ENCODE data around the gene XXYLT1.

Gene XXYLT1

GRCh38 chr3:195129644-195130492 lies 141.1 kb downstream of the XXYLT1 start:
- no peak for TF ChIP-seq CTCF (IDR thresholded peaks at IDR 0.05; ENCODE audit: insufficient read depth, low read depth, low read length, missing control alignments)
- DNase-seq (ENCODE audit: low read depth): peak; percentile 68
- no peak overlapping the region for H3K4me3 ChIP-seq (ENCODE audit: low read length)

DNA sequence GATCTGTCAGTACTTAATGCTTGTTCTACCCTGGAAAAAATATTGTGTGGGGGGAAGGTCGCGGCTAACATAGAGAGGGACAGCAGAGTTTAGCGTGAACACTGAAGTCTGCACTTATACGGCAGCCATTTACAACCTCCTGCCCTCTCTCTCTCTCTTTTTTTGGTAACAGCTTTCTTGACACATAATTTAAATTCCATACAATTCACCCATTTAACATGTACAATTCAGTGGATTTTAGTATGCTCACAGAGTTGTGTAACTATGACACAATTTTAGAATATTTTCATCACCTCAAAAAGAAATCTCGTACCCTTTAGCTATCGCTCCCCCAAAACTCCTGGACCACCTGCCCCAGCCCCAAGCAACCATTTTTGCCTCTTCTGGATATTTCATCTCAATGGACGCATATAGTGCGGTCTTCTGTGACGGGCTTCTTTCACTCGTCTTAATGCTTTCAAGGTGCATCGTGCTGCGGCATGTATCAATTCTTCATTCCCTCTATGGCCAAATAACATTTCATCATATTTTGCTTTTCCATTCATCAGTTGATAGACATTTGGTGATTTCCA lies 141.8 kb downstream of the XXYLT1 start:
- no peak for TF ChIP-seq CTCF (IDR thresholded peaks at IDR 0.05; ENCODE audit: insufficient read depth, low read depth, low read length, missing control alignments)
- H3K4me3 ChIP-seq (ENCODE audit: low read length): no peak overlapping the region
- DNase-seq (ENCODE audit: low read depth): no peak

GRCh38 chr3:195128255-195129071 lies 142.5 kb downstream of the XXYLT1 start:
- DNase-seq (ENCODE audit: low read depth): no peak
- TF ChIP-seq CTCF (IDR thresholded peaks at IDR 0.05; ENCODE audit: insufficient read depth, low read depth, low read length, missing control alignments): no peak
- no peak overlapping the region for H3K4me3 ChIP-seq (ENCODE audit: low read length)

- TF ChIP-seq CTCF (IDR thresholded peaks at IDR 0.05; ENCODE audit: insufficient read depth, low read depth, low read length, missing control alignments): no peak
- no peak for DNase-seq (ENCODE audit: low read depth)
Measured at GRCh38 chr3:195126056-195126605, 144.8 kb downstream of the XXYLT1 start.

GRCh38 chr3:195125646-195126045 lies 145.3 kb downstream of the XXYLT1 start:
- no peak overlapping the region for H3K4me3 ChIP-seq (ENCODE audit: low read length)
- no peak for DNase-seq (ENCODE audit: low read depth)
- no peak for TF ChIP-seq CTCF (IDR thresholded peaks at IDR 0.05; ENCODE audit: insufficient read depth, low read depth, low read length, missing control alignments)

More at GRCh38 chr3:195126056-195126605, 144.8 kb downstream of the XXYLT1 start:
- H3K4me3 ChIP-seq (ENCODE audit: low read length): no peak overlapping the region

- no peak for TF ChIP-seq CTCF (IDR thresholded peaks at IDR 0.05; ENCODE audit: insufficient read depth, low read depth, low read length, missing control alignments)
- no peak overlapping the region for H3K4me3 ChIP-seq (ENCODE audit: low read length)
- no peak for DNase-seq (ENCODE audit: low read depth)
Measured at GRCh38 chr3:195124378-195124992, 146.5 kb downstream of the XXYLT1 start.
